Activated CD4-positive, alpha-beta T cell treated with anti-CD3 and anti-CD28 coated beads for 48 hours (primary cell): Measurements from ENCODE around the gene TAOK1.
A peak's percentile ranks its signal among the peaks of the same experiment; 100 is the strongest.
"Not testable (repeated sequence)": the region's sequence is repeated elsewhere in the genome, so short reads cannot be mapped to it uniquely, and the experiment has no call there.

Source experiments
- DNase-seq: peaks from one replicate; pipeline ENCODE4 v3.0.0-alpha.2; 2020

The TAOK1 gene

GRCh38 chr17:29389982-29390850 is at the start of gene TAOK1:
Gene TAOK1, plus strand, starts transcription at chr17:29390363. Its CDS starts 61,186 bp downstream, at chr17:29451549.
- peak; percentile 99 for DNase-seq

GRCh38 chr17:29341726-29342125 is 48.4 kb upstream of the TAOK1 start:
- no peak for DNase-seq

GRCh38 chr17:29342158-29342765 is 47.9 kb upstream of the TAOK1 start:
- DNase-seq: no peak

- DNase-seq: no peak
These were observed 45.8 kb upstream of the TAOK1 start for GRCh38 chr17:29344201-29344856.

- DNase-seq: no peak
These were observed 45.1 kb upstream of the TAOK1 start for GRCh38 chr17:29345066-29345465.

GRCh38 chr17:29345470-29345869 is 44.7 kb upstream of the TAOK1 start:
- not testable (repeated sequence) for DNase-seq

- DNase-seq: no peak
These were observed 43.7 kb upstream of the TAOK1 start for GRCh38 chr17:29346462-29346861.

- DNase-seq: no peak
These were observed 42.1 kb upstream of the TAOK1 start for GRCh38 chr17:29347831-29348629.

- no peak for DNase-seq
These were observed 40.8 kb upstream of the TAOK1 start for GRCh38 chr17:29349409-29349808.

GRCh38 chr17:29352146-29352545 is 38.0 kb upstream of the TAOK1 start:
- no peak for DNase-seq

- DNase-seq: no peak
These were observed 32.9 kb upstream of the TAOK1 start for GRCh38 chr17:29357232-29357631.

GRCh38 chr17:29357821-29358232 is 32.3 kb upstream of the TAOK1 start:
- DNase-seq: no peak

- DNase-seq: no peak
These were observed 31.7 kb upstream of the TAOK1 start for GRCh38 chr17:29358416-29358815.

GRCh38 chr17:29359777-29360176 is 30.4 kb upstream of the TAOK1 start:
- DNase-seq: no peak

GRCh38 chr17:29363716-29364115 is 26.4 kb upstream of the TAOK1 start:
- DNase-seq: no peak

- no peak for DNase-seq
These were observed 25.5 kb upstream of the TAOK1 start for GRCh38 chr17:29364691-29365090.

- DNase-seq: no peak
These were observed 22.0 kb upstream of the TAOK1 start for GRCh38 chr17:29368161-29368560.

GRCh38 chr17:29368926-29369325 is 21.2 kb upstream of the TAOK1 start:
- no peak for DNase-seq

GRCh38 chr17:29369831-29370735 is 20.1 kb upstream of the TAOK1 start:
- peak; percentile 45 for DNase-seq

GRCh38 chr17:29376667-29377270 is 13.4 kb upstream of the TAOK1 start:
- DNase-seq: no peak

GRCh38 chr17:29378500-29378899 is 11.7 kb upstream of the TAOK1 start:
- no peak for DNase-seq
